Panc1 (cell line): Measurements from ENCODE around the gene PCYT1B. TPM values are rescaled to one million over a fixed set of nuclear protein-coding genes. Genes with fewer than 3 reads are reported as not detected.

Source experiments
- ATAC-seq: fragments of 200-7000 bp; cut with Tn5 transposase; 2 replicates; pipeline ENCODE4 v1.9.1; 2020; ENCODE audit warnings: mild to moderate bottlenecking, moderate library complexity
- BruUV-seq: library from RNA; stranded (reverse); fragments of 400-500 nt; replicated peaks from 2 replicates; lab custom pipeline; 2021; lab: Mats Ljungman, UMichigan
- CTCF ChIA-PET: fragments of 300-600 bp; sonication (Branson Sonifier 250); formaldehyde crosslinking; loops from one replicate; lab custom pipeline; 2022; ENCODE audit warnings: antibody characterized with exemption; lab: Charles Lee
- POLR2A ChIA-PET: fragments of 300-600 bp; sonication (Branson Sonifier 250); formaldehyde crosslinking; loops from one replicate; lab custom pipeline; 2022; ENCODE audit warnings: antibody characterized with exemption; lab: Charles Lee
- DNase-seq: peaks from one replicate; pipeline ENCODE4 v3.0.0-alpha.2; 2010; ENCODE audit warnings: low read depth, low spot score
- H3K27ac ChIP-seq: 2 replicates; pipeline ENCODE4 v1.5.1; 2011; ENCODE audit warnings: mild to moderate bottlenecking, low read length, inconsistent platforms
- H3K27me3 ChIP-seq: fragments of 200-500 bp; sonication (Bioruptor generic); 2 replicates; pipeline ENCODE4 v1.6.0; 2014; ENCODE audit warnings: low read length, inconsistent platforms; ENCODE audit not compliant: control insufficient read depth, insufficient read depth
- H3K36me3 ChIP-seq: fragments of 200-500 bp; sonication (Bioruptor generic); 2 replicates; pipeline ENCODE4 v1.5.1; 2014; ENCODE audit warnings: inconsistent platforms, mild to moderate bottlenecking, low read length, moderate library complexity; ENCODE audit not compliant: control insufficient read depth, insufficient read depth
- H3K4me1 ChIP-seq: 2 replicates; pipeline ENCODE4 v1.5.1; 2011; ENCODE audit warnings: inconsistent platforms, mild to moderate bottlenecking, low read length, moderate library complexity; ENCODE audit not compliant: control insufficient read depth, insufficient read depth
- H3K4me3 ChIP-seq, 2 experiments: 2 replicates each; pipeline ENCODE4 v1.5.1; 2011 to 2012; ENCODE audit warnings: low read depth in 2 of 2, low read length in 2 of 2, mild to moderate bottlenecking in 2 of 2, inconsistent platforms in 1 of 2, moderate library complexity in 1 of 2
- H3K9me3 ChIP-seq: fragments of 200-500 bp; sonication (Bioruptor generic); 2 replicates; pipeline ENCODE4 v1.5.1; 2014; ENCODE audit warnings: low read depth, mild to moderate bottlenecking, inconsistent platforms, low read length, moderate library complexity; ENCODE audit not compliant: control insufficient read depth, insufficient read depth
- POLR2AphosphoS5 ChIP-seq: IDR thresholded peaks from 2 replicates; pipeline ENCODE4 v1.6.1; 2012; ENCODE audit warnings: mild to moderate bottlenecking, low read depth, low read length, moderate library complexity
- SIN3A ChIP-seq: IDR thresholded peaks from 2 replicates; pipeline ENCODE4 v1.6.1; 2012; ENCODE audit warnings: low read depth, mild to moderate bottlenecking, low read length, moderate library complexity, borderline replicate concordance; ENCODE audit not compliant: insufficient read depth
- TCF7L2 ChIP-seq: IDR thresholded peaks from 2 replicates; pipeline ENCODE4 v1.6.1; 2011; ENCODE audit warnings: mild to moderate bottlenecking, low read depth, low read length, inconsistent platforms
- in situ Hi-C: cut with HindIII; loops from 2 replicates; pipeline ENCODE4 v1.10.0; 2016; ENCODE audit warnings: low sequenced_read_pairs, low pct_unique_long_range_greater_than_20kb
- intact Hi-C: fragments of 100-400 bp; cut with micrococcal nuclease; formaldehyde crosslinking; loops from one replicate; pipeline ENCODE4 v1.10.0; 2022; ENCODE audit not compliant: unreplicated experiment
- total RNA-seq: library from RNA; stranded (reverse); gene quantifications from one replicate; pipeline ENCODE4 v1.2.1, GENCODE V29; 2021; ENCODE audit not compliant: unreplicated experiment
- TF ChIP-seq, protein P1 (sequence below), 2 experiments: IDR thresholded peaks; 2 replicates each; pipeline ENCODE4 v1.6.1; 2011 to 2012; ENCODE audit warnings: low read depth in 2 of 2, control low read depth in 1 of 2, low read length in 1 of 2, mild to moderate bottlenecking in 1 of 2, moderate library complexity in 1 of 2; ENCODE audit not compliant: insufficient read depth in 1 of 2
- TF ChIP-seq, protein P2 (sequence below): fragments of 450-650 bp; IDR thresholded peaks from 2 replicates; pipeline ENCODE4 v1.5.1; 2017; ENCODE audit warnings: mild to moderate bottlenecking

The PCYT1B gene
- total RNA-seq, 1 experiment from 2014 or later = 0.03 TPM

DNA sequence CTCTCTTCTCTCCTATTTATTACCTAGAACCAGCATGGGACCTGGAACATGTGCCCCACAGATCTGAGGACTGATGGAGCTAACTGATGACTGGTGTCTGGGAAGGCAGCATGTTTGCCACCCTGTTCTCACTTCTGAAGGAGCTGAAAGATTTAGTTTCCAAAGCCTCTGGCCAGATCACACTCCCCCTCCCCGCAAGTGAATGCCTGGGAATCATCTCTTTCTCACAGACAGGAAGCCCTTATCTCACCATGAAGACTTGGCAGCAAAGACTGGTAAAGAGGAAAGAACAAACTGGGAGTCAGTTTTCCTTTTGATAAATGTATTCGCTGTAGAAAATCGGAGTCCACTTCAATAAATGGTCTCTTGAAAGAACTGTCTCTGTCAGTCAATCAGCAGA is 21.0 kb upstream of the PCYT1B start:
- ChIA-PET POLR2A (no interaction called here), CTCF (no interaction called here)
- in situ Hi-C loops (no loop called here), intact Hi-C loops (no loop called here)
- DNase-seq (no peak), ATAC-seq (no peak)
- TF ChIP-seq, protein P1, sequence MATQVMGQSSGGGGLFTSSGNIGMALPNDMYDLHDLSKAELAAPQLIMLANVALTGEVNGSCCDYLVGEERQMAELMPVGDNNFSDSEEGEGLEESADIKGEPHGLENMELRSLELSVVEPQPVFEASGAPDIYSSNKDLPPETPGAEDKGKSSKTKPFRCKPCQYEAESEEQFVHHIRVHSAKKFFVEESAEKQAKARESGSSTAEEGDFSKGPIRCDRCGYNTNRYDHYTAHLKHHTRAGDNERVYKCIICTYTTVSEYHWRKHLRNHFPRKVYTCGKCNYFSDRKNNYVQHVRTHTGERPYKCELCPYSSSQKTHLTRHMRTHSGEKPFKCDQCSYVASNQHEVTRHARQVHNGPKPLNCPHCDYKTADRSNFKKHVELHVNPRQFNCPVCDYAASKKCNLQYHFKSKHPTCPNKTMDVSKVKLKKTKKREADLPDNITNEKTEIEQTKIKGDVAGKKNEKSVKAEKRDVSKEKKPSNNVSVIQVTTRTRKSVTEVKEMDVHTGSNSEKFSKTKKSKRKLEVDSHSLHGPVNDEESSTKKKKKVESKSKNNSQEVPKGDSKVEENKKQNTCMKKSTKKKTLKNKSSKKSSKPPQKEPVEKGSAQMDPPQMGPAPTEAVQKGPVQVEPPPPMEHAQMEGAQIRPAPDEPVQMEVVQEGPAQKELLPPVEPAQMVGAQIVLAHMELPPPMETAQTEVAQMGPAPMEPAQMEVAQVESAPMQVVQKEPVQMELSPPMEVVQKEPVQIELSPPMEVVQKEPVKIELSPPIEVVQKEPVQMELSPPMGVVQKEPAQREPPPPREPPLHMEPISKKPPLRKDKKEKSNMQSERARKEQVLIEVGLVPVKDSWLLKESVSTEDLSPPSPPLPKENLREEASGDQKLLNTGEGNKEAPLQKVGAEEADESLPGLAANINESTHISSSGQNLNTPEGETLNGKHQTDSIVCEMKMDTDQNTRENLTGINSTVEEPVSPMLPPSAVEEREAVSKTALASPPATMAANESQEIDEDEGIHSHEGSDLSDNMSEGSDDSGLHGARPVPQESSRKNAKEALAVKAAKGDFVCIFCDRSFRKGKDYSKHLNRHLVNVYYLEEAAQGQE (IDR thresholded peaks at IDR 0.05; ENCODE audit: insufficient read depth in 1 of 2, low read depth in 2 of 2, low read length in 1 of 2) = no peak
- TF ChIP-seq, protein P2, sequence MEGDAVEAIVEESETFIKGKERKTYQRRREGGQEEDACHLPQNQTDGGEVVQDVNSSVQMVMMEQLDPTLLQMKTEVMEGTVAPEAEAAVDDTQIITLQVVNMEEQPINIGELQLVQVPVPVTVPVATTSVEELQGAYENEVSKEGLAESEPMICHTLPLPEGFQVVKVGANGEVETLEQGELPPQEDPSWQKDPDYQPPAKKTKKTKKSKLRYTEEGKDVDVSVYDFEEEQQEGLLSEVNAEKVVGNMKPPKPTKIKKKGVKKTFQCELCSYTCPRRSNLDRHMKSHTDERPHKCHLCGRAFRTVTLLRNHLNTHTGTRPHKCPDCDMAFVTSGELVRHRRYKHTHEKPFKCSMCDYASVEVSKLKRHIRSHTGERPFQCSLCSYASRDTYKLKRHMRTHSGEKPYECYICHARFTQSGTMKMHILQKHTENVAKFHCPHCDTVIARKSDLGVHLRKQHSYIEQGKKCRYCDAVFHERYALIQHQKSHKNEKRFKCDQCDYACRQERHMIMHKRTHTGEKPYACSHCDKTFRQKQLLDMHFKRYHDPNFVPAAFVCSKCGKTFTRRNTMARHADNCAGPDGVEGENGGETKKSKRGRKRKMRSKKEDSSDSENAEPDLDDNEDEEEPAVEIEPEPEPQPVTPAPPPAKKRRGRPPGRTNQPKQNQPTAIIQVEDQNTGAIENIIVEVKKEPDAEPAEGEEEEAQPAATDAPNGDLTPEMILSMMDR = no peak
- TF ChIP-seq POLR2AphosphoS5 (no peak), SIN3A (no peak), TCF7L2 (no peak)
- Histone ChIP-seq H3K27me3 (no peaks in the 10 kb centered on the region), H3K4me3 (no peak overlapping the region), H3K9me3 (no peaks in the 10 kb centered on the region), H3K4me1 (no peaks in the 10 kb centered on the region), H3K36me3 (no peaks in the 10 kb centered on the region), H3K27ac (no peak overlapping the region)
- BruUV-seq = no TSS peak

DNA sequence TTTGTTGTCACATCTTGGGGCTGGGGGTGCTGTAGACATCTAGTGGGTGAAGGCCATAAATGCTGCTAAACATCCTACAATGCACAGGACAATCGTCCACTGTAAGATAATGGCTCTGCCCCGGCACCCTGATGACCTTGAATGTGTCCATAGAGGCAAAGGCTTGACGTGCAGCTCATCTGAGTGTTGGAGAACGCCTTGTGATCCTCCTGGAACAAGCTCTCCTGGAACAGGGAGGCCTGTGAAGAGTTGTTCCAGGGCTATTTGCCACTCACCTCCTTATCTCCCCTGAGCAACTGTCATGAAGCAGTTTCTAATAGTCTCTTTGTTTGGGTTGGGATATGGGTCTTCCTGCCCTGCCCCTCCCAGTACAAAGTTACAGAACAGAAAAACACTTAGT is 15.2 kb upstream of the PCYT1B start:
- ATAC-seq = no peak
- no peak for DNase-seq
- Histone ChIP-seq H3K4me3 (no peak overlapping the region), H3K4me1 (no peaks in the 10 kb centered on the region), H3K27ac (no peak overlapping the region), H3K36me3 (no peaks in the 10 kb centered on the region), H3K9me3 (no peaks in the 10 kb centered on the region), H3K27me3 (no peaks in the 10 kb centered on the region)
- intact Hi-C loops = no loop called here
- BruUV-seq = no TSS peak
- in situ Hi-C loops = no loop called here
- no peak for TF ChIP-seq POLR2AphosphoS5
- TF ChIP-seq, protein P1 (IDR thresholded peaks at IDR 0.05; ENCODE audit: insufficient read depth in 1 of 2, low read depth in 2 of 2, low read length in 1 of 2) = no peak
- TF ChIP-seq SIN3A = no peak
- no peak for TF ChIP-seq TCF7L2
- TF ChIP-seq, protein P2 = no peak
- CTCF ChIA-PET = no interaction called here
- POLR2A ChIA-PET = no interaction called here
